HG03097 (cell line): ENCODE data around the gene FBXO4.
A peak's percentile ranks its signal among the peaks of the same experiment; 100 is the strongest.
"Not testable (repeated sequence)": the region's sequence is repeated elsewhere in the genome, so short reads cannot be mapped to it uniquely, and the experiment has no call there.

ENCODE experiments used
- ATAC-seq: cut with Tn5 transposase; IDR thresholded peaks from one replicate; pipeline ENCODE4 v1.9.1; 2021; ENCODE audit not compliant: unreplicated experiment, low FRiP score

FBXO4 gene

GRCh38 chr5:41921874-41922273 lies 3.2 kb upstream of the FBXO4 start:
- ATAC-seq: no peak

GRCh38 chr5:41924526-41924871 lies 582 bp upstream of the FBXO4 start:
- no peak for ATAC-seq

GRCh38 chr5:41925555-41925951 lies 472 bp downstream of the FBXO4 start:
- peak; percentile 16 for ATAC-seq

GRCh38 chr5:41927604-41928003 lies 2.5 kb downstream of the FBXO4 start:
- ATAC-seq: no peak

GRCh38 chr5:41929035-41929434 lies 4.0 kb downstream of the FBXO4 start:
- no peak for ATAC-seq

- no peak for ATAC-seq
Measured at GRCh38 chr5:41932770-41933169, 7.7 kb downstream of the FBXO4 start.

- ATAC-seq: no peak
Measured at GRCh38 chr5:41935544-41935943, 10.5 kb downstream of the FBXO4 start.

GRCh38 chr5:41940641-41941040 lies 15.6 kb downstream of the FBXO4 start:
- no peak for ATAC-seq

GRCh38 chr5:41945332-41945955 lies 20.4 kb downstream of the FBXO4 start:
- not testable (repeated sequence) for ATAC-seq

GRCh38 chr5:41951224-41951623 lies 26.1 kb downstream of the FBXO4 start:
- no peak for ATAC-seq

- no peak for ATAC-seq
Measured at GRCh38 chr5:41954286-41954685, 29.2 kb downstream of the FBXO4 start.

- no peak for ATAC-seq
Measured at GRCh38 chr5:41955432-41956024, 30.4 kb downstream of the FBXO4 start.

- no peak for ATAC-seq
Measured at GRCh38 chr5:41956943-41957342, 31.9 kb downstream of the FBXO4 start.

- ATAC-seq: no peak
Measured at GRCh38 chr5:41960481-41960880, 35.4 kb downstream of the FBXO4 start.

GRCh38 chr5:41961736-41962135 lies 36.7 kb downstream of the FBXO4 start:
- ATAC-seq: no peak

- ATAC-seq: no peak
Measured at GRCh38 chr5:41962491-41962890, 37.4 kb downstream of the FBXO4 start.

- ATAC-seq: peak; percentile 95
Measured at GRCh38 chr5:41966401-41967105, 41.5 kb downstream of the FBXO4 start.

- ATAC-seq: no peak
Measured at GRCh38 chr5:41967401-41967800, 42.3 kb downstream of the FBXO4 start.

GRCh38 chr5:41968153-41968723 lies 43.2 kb downstream of the FBXO4 start:
- no peak for ATAC-seq

- no peak for ATAC-seq
Measured at GRCh38 chr5:41973087-41973486, 48.0 kb downstream of the FBXO4 start.

GRCh38 chr5:41973887-41974286 lies 48.8 kb downstream of the FBXO4 start:
- no peak for ATAC-seq

GRCh38 chr5:41978676-41979075 lies 53.6 kb downstream of the FBXO4 start:
- no peak for ATAC-seq
